Measurements from ENCODE around the gene PRTN3. TPM values are rescaled to one million over a fixed set of nuclear protein-coding genes. Genes with fewer than 3 reads are reported as not detected.

PRTN3 gene
- total RNA-seq, 1 donor from 2014 or later = not detected

DNA sequence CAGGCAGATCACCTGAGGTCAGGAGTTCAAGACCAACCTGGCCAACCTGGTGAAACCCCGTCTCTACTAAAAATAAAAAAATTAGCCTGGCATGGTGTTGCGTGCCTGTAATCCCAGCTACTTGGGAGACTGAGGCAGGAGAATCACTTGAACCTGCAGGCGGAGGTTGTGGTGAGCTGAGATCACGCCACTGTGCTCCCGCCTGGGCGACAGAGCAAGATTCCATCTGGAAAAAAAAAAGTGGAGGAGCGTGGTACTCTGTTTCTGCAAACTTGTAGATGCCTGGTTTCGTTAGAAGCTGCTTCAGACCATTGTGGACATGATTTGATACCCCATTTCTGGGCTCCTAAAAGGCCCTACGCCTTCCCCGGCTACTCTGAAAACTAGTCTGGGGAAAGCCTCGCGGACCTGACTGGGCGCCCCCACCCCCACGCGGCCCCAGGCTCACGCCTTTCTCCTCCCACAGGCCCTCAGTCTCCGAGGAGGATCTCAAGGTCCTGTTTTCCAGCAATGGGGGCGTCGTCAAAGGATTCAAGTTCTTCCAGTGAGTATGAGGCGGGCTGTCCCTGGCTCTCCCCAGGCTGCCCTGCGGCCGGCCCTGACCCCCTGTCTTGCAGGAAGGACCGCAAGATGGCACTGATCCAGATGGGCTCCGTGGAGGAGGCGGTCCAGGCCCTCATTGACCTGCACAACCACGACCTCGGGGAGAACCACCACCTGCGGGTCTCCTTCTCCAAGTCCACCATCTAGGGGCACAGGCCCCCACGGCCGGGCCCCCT lies 30.5 kb upstream of the PRTN3 start:
- H3K4me3 ChIP-seq (ENCODE audit: low read depth, low read length) = no peak overlapping the region
- TF ChIP-seq, protein P1, sequence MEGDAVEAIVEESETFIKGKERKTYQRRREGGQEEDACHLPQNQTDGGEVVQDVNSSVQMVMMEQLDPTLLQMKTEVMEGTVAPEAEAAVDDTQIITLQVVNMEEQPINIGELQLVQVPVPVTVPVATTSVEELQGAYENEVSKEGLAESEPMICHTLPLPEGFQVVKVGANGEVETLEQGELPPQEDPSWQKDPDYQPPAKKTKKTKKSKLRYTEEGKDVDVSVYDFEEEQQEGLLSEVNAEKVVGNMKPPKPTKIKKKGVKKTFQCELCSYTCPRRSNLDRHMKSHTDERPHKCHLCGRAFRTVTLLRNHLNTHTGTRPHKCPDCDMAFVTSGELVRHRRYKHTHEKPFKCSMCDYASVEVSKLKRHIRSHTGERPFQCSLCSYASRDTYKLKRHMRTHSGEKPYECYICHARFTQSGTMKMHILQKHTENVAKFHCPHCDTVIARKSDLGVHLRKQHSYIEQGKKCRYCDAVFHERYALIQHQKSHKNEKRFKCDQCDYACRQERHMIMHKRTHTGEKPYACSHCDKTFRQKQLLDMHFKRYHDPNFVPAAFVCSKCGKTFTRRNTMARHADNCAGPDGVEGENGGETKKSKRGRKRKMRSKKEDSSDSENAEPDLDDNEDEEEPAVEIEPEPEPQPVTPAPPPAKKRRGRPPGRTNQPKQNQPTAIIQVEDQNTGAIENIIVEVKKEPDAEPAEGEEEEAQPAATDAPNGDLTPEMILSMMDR (conservative IDR thresholded peaks at IDR 0.05; ENCODE audit: low read depth, low read length) = no peak
- DNase-seq (ENCODE audit: low read depth) = no peak

DNA sequence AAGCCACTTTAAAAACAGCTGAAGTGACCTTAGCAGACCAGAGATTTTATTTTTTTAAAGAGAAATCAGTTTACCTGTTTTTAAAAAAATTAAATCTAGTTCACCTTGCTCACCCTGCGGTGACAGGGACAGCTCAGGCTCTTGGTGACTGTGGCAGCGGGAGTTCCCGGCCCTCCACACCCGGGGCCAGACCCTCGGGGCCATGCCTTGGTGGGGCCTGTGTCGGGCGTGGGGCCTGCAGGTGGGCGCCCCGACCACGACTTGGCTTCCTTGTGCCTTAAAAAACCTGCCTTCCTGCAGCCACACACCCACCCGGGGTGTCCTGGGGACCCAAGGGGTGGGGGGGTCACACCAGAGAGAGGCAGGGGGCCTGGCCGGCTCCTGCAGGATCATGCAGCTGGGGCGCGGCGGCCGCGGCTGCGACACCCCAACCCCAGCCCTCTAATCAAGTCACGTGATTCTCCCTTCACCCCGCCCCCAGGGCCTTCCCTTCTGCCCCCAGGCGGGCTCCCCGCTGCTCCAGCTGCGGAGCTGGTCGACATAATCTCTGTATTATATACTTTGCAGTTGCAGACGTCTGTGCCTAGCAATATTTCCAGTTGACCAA lies 29.8 kb upstream of the PRTN3 start:
- DNase-seq (ENCODE audit: low read depth) = no peak
- no peak overlapping the region for H3K4me3 ChIP-seq (ENCODE audit: low read depth, low read length)
- TF ChIP-seq, protein P1 (conservative IDR thresholded peaks at IDR 0.05; ENCODE audit: low read depth, low read length) = no peak

DNA sequence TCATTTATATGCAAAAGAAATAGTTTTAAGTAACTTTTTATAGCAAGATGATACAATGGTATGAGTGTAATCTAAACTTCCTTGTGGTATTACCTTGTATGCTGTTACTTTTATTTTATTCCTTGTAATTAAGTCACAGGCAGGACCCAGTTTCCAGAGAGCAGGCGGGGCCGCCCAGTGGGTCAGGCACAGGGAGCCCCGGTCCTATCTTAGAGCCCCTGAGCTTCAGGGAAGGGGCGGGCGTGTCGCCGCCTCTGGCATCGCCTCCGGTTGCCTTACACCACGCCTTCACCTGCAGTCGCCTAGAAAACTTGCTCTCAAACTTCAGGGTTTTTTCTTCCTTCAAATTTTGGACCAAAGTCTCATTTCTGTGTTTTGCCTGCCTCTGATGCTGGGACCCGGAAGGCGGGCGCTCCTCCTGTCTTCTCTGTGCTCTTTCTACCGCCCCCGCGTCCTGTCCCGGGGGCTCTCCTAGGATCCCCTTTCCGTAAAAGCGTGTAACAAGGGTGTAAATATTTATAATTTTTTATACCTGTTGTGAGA lies 29.2 kb upstream of the PRTN3 start:
- H3K4me3 ChIP-seq (ENCODE audit: low read depth, low read length) = no peak overlapping the region
- TF ChIP-seq, protein P1 (conservative IDR thresholded peaks at IDR 0.05; ENCODE audit: low read depth, low read length) = no peak
- no peak for DNase-seq (ENCODE audit: low read depth)

DNA sequence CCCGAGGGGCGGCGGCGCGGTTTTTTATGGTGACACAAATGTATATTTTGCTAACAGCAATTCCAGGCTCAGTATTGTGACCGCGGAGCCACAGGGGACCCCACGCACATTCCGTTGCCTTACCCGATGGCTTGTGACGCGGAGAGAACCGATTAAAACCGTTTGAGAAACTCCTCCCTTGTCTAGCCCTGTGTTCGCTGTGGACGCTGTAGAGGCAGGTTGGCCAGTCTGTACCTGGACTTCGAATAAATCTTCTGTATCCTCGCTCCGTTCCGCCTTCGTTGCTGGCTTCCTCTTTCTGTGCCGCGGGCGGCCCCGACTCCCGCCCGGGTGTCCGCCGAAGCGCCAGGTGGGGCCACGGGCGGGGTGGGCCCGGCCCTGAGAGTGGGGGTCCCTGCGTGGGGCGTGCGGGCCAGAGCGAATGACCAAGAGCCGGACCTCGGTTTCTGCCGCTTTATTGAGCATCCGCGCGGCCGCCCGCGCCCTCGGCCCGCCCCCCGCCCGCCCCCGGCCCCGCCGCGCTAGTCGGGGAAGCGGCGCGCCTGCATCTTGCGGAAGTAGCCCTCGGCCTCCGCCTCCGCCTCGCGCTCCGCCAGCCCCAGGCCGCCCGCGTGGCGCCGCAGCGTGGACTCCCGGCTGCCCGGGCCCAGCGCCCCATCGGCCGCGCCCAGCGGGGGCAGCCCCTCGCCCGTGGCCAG lies 28.6 kb upstream of the PRTN3 start:
- no peak overlapping the region for H3K4me3 ChIP-seq (ENCODE audit: low read depth, low read length)
- DNase-seq (ENCODE audit: low read depth) = no peak
- TF ChIP-seq, protein P1 (conservative IDR thresholded peaks at IDR 0.05; ENCODE audit: low read depth, low read length) = no peak

DNA sequence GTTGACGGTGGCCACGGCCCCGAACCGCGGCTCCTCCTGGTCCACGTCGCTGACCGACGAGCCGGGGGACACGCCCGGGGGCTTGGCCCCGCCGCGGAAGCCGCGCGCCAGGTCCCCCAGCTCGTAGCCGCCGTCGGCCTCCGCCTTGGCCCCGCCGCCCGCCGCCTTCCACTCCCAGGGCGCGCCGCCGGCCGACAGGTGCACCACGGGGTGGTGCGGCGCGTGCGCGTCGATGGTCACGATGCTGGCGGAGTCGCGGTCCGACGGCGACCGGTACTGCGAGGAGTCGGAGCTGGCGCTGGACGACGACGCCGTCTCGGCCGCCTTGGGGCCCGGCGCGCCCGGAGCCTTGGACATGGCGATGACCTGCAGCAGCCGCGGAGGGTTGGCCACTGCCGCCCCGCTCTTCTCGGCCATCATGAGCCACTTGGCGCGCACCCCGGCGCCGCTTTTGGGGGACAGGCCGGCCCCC lies 28.0 kb upstream of the PRTN3 start:
- no peak overlapping the region for H3K4me3 ChIP-seq (ENCODE audit: low read depth, low read length)
- DNase-seq (ENCODE audit: low read depth) = no peak
- TF ChIP-seq, protein P1 (conservative IDR thresholded peaks at IDR 0.05; ENCODE audit: low read depth, low read length) = no peak

DNA sequence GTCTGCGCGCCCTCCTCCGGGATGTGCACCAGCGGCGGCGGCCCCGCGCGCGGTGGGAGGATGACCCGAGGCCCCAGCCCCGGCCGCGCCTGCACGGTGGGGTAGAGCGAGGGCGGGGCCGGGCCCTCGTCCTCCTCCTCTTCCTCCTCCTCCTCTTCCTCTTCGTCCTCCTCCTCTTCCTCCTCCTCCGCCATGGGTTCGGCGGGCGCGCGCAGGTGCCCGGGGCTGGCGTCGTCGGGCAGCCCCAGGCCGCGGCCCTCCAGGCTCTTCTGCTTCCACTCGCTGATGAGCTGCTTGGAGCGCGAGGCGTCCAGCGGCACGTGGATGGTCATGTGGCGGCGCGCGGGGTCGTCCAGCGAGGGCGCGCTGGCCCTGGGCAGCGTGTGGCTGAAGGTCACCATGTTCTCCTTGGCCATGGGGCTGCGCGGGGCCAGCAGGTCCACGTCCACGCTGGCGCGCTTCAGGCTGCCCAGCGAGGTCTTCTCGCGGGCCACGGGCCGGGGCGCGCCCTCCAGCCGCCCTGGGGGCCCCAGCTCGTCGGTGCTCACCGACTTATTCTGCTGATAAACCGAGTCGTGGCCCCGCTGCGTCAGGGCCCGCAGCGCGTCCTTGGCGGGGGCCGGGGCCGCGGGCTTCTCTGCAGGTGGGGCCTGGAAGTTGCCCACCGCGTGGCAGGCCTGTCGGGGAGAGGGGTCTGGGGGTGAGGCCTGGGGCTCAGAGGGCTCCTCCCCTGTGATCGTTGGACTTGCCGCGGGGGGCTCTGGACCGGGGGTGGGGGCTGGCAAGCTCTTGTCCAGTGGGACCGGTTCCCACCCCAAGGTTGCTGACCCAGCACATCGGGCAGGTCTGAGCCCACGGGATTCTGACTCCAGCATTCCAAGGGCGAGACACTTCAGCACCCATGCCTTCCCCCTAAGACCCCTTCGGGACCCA lies 27.3 kb upstream of the PRTN3 start:
- H3K4me3 ChIP-seq (ENCODE audit: low read depth, low read length) = no peak overlapping the region
- TF ChIP-seq, protein P1 (conservative IDR thresholded peaks at IDR 0.05; ENCODE audit: low read depth, low read length) = no peak
- no peak for DNase-seq (ENCODE audit: low read depth)
